WTC11 (cell line): ENCODE data around the gene COMTD1.

Experiments
- CREM ChIP-seq: sonication (generic); formaldehyde crosslinking; IDR thresholded peaks from 2 replicates; pipeline ENCODE4 v1.8.1; 2022; ENCODE audit warnings: mild to moderate bottlenecking, missing genetic modification reagents, moderate library complexity
- CTCF ChIP-seq: fragments of 200-600 bp; IDR thresholded peaks from 2 replicates; pipeline ENCODE4 v1.8.0; 2022; ENCODE audit warnings: antibody characterized with exemption
- TEAD4 ChIP-seq: sonication (generic); formaldehyde crosslinking; IDR thresholded peaks from 2 replicates; pipeline ENCODE4 v1.8.0; 2022; ENCODE audit warnings: mild to moderate bottlenecking, missing genetic modification reagents

- TF ChIP-seq CTCF (no peak), TEAD4 (no peak), CREM (no peak)
These were observed 33.9 kb downstream of the COMTD1 start for GRCh38 chr10:75201793-75202307.
